Endothelial cell of umbilical vein (primary cell): ENCODE measurements around the gene CTNND2. TPM values are rescaled to one million over a fixed set of nuclear protein-coding genes. Genes with fewer than 3 reads are reported as not detected.

Experiments
- BruUV-seq: library from RNA; stranded (reverse); fragments of 400-500 nt; replicated peaks from 2 replicates; lab custom pipeline; 2021; lab: Mats Ljungman, UMichigan
- CTCF ChIA-PET: fragments of 300-600, 350-600 bp; sonication (Branson Sonifier 250); formaldehyde crosslinking; loops from one replicate; lab custom pipeline; 2021; ENCODE audit warnings: antibody characterized with exemption, inconsistent platforms; lab: Charles Lee
- POLR2A ChIA-PET: fragments of 300-600, 350-600 bp; sonication (Branson Sonifier 250); formaldehyde crosslinking; loops from one replicate; lab custom pipeline; 2021; ENCODE audit warnings: antibody characterized with exemption, inconsistent platforms; lab: Charles Lee
- DNase-seq: peaks from one replicate; pipeline ENCODE4 v3.0.0-alpha.2; 2011; ENCODE audit warnings: low read depth, low spot score
- FAIRE-seq: peaks from 2 replicates; lab custom pipeline; 2011; peaks lifted over from hg19 to GRCh38; lab: Jason Lieb, UNC
- H2AFZ ChIP-seq: 2 replicates; pipeline ENCODE4 v1.6.0; 2012; ENCODE audit warnings: low read depth, low read length, control low read depth, inconsistent platforms
- H3K27ac ChIP-seq: 2 replicates; pipeline ENCODE4 v1.5.1; 2011; ENCODE audit warnings: low read depth, mild to moderate bottlenecking, control low read depth, low read length, moderate library complexity; ENCODE audit not compliant: insufficient read depth
- H3K27me3 ChIP-seq, 2 experiments: 2 replicates each; pipeline versions ENCODE4 v1.6.0 to v1.6.1; 2011; ENCODE audit warnings: low read length in 2 of 2, mixed read lengths in 1 of 2; ENCODE audit not compliant: control insufficient read depth in 2 of 2, insufficient read depth in 2 of 2
- H3K36me3 ChIP-seq, 2 experiments: 2 replicates in 1 of 2; 3 replicates in 1 of 2; pipeline ENCODE4 v1.5.1; 2011; ENCODE audit warnings: low read length in 2 of 2, mild to moderate bottlenecking in 1 of 2, moderate library complexity in 1 of 2; ENCODE audit not compliant: control insufficient read depth in 2 of 2, insufficient read depth in 2 of 2; ENCODE audit errors: extremely low read depth in 1 of 2
- H3K4me1 ChIP-seq: 3 replicates; pipeline ENCODE4 v1.5.1; 2011; ENCODE audit warnings: mild to moderate bottlenecking, low read length; ENCODE audit not compliant: control insufficient read depth, insufficient read depth; ENCODE audit errors: extremely low read depth
- H3K4me2 ChIP-seq: 2 replicates; pipeline ENCODE4 v1.6.1; 2011; ENCODE audit warnings: low read length, control low read depth, mixed read lengths; ENCODE audit not compliant: insufficient read depth
- H3K4me3 ChIP-seq, 3 experiments: fragments of 200-600 bp in 1 of 3; sonication (generic), shearing (Covaris generic) in 1 of 3; replicated peaks in 1 of 3; 2 replicates each; pipeline ENCODE4 v1.5.1; 2011 to 2016; ENCODE audit warnings: control low read depth in 3 of 3, low read length in 3 of 3, mild to moderate bottlenecking in 2 of 3, inconsistent platforms in 1 of 3, low read depth in 1 of 3, moderate library complexity in 1 of 3; ENCODE audit not compliant: insufficient read depth in 1 of 3
- H3K79me2 ChIP-seq: 2 replicates; pipeline ENCODE4 v1.6.0; 2012; ENCODE audit warnings: low read length, inconsistent platforms; ENCODE audit not compliant: control insufficient read depth, insufficient read depth
- H3K9ac ChIP-seq: replicated peaks from 2 replicates; pipeline ENCODE3; 2011; ENCODE audit warnings: low read length, control low read depth; ENCODE audit not compliant: insufficient read depth; ENCODE audit errors: extremely low read depth
- H3K9me1 ChIP-seq: replicated peaks from 3 replicates; pipeline ENCODE4 v1.6.0; 2011; ENCODE audit warnings: mild to moderate bottlenecking, low read length; ENCODE audit not compliant: control insufficient read depth, insufficient read depth; ENCODE audit errors: extremely low read depth
- H3K9me3 ChIP-seq: replicated peaks from 2 replicates; pipeline ENCODE4 v1.5.1; 2012; ENCODE audit warnings: low read length, inconsistent platforms; ENCODE audit not compliant: control insufficient read depth, insufficient read depth
- H4K20me1 ChIP-seq: replicated peaks from 2 replicates; pipeline ENCODE3; 2011; ENCODE audit warnings: mild to moderate bottlenecking, low read length; ENCODE audit not compliant: control insufficient read depth, insufficient read depth; ENCODE audit errors: extremely low read depth
- EZH2 ChIP-seq: IDR thresholded peaks from 2 replicates; pipeline ENCODE4 v1.6.1; 2012; ENCODE audit warnings: borderline replicate concordance, low read depth, mild to moderate bottlenecking, moderate library complexity, low read length, inconsistent platforms; ENCODE audit not compliant: severe bottlenecking
- GATA2 ChIP-seq: IDR thresholded peaks from 2 replicates; pipeline ENCODE4 v1.7.0; 2011; ENCODE audit warnings: low read depth, mild to moderate bottlenecking, moderate library complexity, mixed read lengths, low read length; ENCODE audit not compliant: insufficient read length, insufficient read depth
- JUN ChIP-seq: IDR thresholded peaks from 2 replicates; pipeline ENCODE4 v1.6.1; 2011; ENCODE audit warnings: borderline replicate concordance, low read depth; ENCODE audit not compliant: insufficient read length, insufficient read depth
- MYC ChIP-seq: IDR thresholded peaks from one replicate; pipeline ENCODE4 v1.6.1; 2011; ENCODE audit warnings: mild to moderate bottlenecking, low read depth, low read length
- POLR2A ChIP-seq: IDR thresholded peaks from 2 replicates; pipeline ENCODE4 v1.6.1; 2012; ENCODE audit warnings: low read depth, mild to moderate bottlenecking, control low read depth, low read length
- POLR2AphosphoS5 ChIP-seq: IDR thresholded peaks from 2 replicates; pipeline ENCODE4 v1.6.1; 2012; ENCODE audit warnings: low read depth, mild to moderate bottlenecking, control low read depth, low read length, moderate library complexity; ENCODE audit not compliant: insufficient read depth
- dilution Hi-C: fragments of 300-500 bp; cut with MboI; formaldehyde crosslinking; loops from one replicate; pipeline ENCODE4 v1.15.0; 2019; ENCODE audit warnings: low sequenced_read_pairs; ENCODE audit not compliant: extremely low pct_ligation_motif_present
- intact Hi-C: fragments of 100-400 bp; cut with micrococcal nuclease; formaldehyde crosslinking; loops from one replicate; pipeline ENCODE4 v1.10.0; 2022
- polyA plus RNA-seq, 4 experiments: library from polyadenylated mRNA; depleted of rRNA in 3 of 4; stranded (reverse) in 3 of 4; unstranded in 1 of 4; fragments of >200 nt; gene quantifications; 2 replicates each; pipeline versions ENCODE4 v1.2.1 to v1.2.3, GENCODE V29; 2011 to 2012; ENCODE audit warnings: missing spikeins in 1 of 4
- total RNA-seq: library from RNA; stranded (reverse); gene quantifications from 2 replicates; pipeline ENCODE4 v1.2.3, GENCODE V29; 2021
- TF ChIP-seq, protein P1 (sequence below), 2 donors: IDR thresholded peaks; 1 replicate in 1 of 2; 2 replicates in 1 of 2; pipeline ENCODE4 v1.5.1; 2011; ENCODE audit warnings: low read length in 2 of 2, mild to moderate bottlenecking in 2 of 2, moderate library complexity in 2 of 2, control low read depth in 1 of 2, inconsistent platforms in 1 of 2, low read depth in 1 of 2; ENCODE audit not compliant: insufficient read depth in 1 of 2; ENCODE audit errors: extremely low read depth in 1 of 2
- TF ChIP-seq, protein P2 (sequence below): IDR thresholded peaks from 2 replicates; pipeline ENCODE4 v1.6.1; 2011; ENCODE audit not compliant: insufficient read depth, insufficient read length

Gene CTNND2
- total and polyA plus RNA-seq, 2 donors (not counting 3 experiments of a cell fraction or from before 2014, with no cell fraction given) = not detected

DNA sequence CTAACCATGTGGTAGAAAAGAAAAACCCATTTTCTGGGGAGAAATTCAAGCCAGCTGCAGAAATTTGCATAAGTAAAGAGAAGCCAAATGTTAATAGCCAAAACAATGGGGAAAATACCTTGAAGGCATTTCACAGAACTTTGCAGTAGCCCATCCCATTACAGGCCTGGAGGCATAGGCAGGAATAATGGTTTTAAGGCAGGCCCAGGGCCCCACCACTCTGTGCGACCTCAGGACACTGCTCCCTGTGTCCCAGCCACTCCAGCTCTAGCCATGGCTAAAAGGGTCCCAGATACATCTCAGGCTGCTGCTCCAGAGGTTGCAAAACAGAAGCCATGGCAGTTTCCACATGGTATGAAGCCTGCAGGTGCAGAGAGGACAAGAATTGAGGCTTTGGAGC, 253.3 kb downstream of the CTNND2 start:
- no peak overlapping the region for H3K27ac ChIP-seq
- DNase-seq (no peak), FAIRE-seq (no peak)
- H3K36me3 ChIP-seq = no peaks in the 10 kb centered on the region
- CTCF ChIA-PET = no interaction called here
- POLR2A ChIA-PET = no interaction called here
- no peaks in the 10 kb centered on the region for H3K9me1 ChIP-seq
- H3K4me1 ChIP-seq = no peaks in the 10 kb centered on the region
- intact Hi-C loops (no loop called here), dilution Hi-C loops (no loop called here)
- H3K9me3 ChIP-seq = no peaks in the 10 kb centered on the region
- H3K4me2 ChIP-seq = no peak overlapping the region
- no peaks in the 10 kb centered on the region for H4K20me1 ChIP-seq
- H3K9ac ChIP-seq = no peak overlapping the region
- no peak overlapping the region for H2AFZ ChIP-seq
- TF ChIP-seq, protein P1, sequence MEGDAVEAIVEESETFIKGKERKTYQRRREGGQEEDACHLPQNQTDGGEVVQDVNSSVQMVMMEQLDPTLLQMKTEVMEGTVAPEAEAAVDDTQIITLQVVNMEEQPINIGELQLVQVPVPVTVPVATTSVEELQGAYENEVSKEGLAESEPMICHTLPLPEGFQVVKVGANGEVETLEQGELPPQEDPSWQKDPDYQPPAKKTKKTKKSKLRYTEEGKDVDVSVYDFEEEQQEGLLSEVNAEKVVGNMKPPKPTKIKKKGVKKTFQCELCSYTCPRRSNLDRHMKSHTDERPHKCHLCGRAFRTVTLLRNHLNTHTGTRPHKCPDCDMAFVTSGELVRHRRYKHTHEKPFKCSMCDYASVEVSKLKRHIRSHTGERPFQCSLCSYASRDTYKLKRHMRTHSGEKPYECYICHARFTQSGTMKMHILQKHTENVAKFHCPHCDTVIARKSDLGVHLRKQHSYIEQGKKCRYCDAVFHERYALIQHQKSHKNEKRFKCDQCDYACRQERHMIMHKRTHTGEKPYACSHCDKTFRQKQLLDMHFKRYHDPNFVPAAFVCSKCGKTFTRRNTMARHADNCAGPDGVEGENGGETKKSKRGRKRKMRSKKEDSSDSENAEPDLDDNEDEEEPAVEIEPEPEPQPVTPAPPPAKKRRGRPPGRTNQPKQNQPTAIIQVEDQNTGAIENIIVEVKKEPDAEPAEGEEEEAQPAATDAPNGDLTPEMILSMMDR (IDR thresholded peaks at IDR 0.05; ENCODE audit: extremely low read depth in 1 of 2, insufficient read depth in 1 of 2, low read depth in 1 of 2, low read length in 2 of 2) = no peak
- BruUV-seq = no TSS peak
- no peaks in the 10 kb centered on the region for H3K79me2 ChIP-seq
- H3K27me3 ChIP-seq = no peaks in the 10 kb centered on the region
- no peak overlapping the region for H3K4me3 ChIP-seq

DNA sequence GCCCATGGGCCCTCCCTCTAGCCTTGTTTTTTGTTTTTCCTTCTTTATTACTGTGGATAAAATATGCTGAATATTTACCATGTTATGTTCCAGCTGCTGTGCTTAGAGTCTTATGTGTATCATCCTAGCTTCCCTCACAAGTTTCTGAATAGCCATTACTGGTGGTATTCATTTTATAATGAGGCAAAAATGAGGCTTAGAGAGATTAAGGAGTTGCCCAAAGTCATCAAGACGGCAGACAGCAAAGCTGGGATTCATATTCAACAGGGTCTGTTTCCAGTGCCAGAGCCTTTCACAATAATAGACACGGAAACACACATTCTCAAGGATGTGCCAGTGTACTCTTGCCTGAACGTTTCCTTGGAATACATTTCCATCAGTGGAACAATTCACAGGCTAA, 258.1 kb downstream of the CTNND2 start:
- Histone ChIP-seq H3K4me1 (no peaks in the 10 kb centered on the region), H3K27ac (no peak overlapping the region), H3K9me1 (no peaks in the 10 kb centered on the region), H3K36me3 (no peaks in the 10 kb centered on the region), H3K4me2 (no peak overlapping the region), H3K4me3 (no peak overlapping the region), H4K20me1 (no peaks in the 10 kb centered on the region), H2AFZ (no peak overlapping the region), H3K27me3 (no peaks in the 10 kb centered on the region), H3K9ac (no peak overlapping the region), H3K9me3 (no peaks in the 10 kb centered on the region), H3K79me2 (no peaks in the 10 kb centered on the region)
- intact Hi-C loops = no loop called here
- BruUV-seq = no TSS peak
- no peak for FAIRE-seq
- ChIA-PET POLR2A (no interaction called here), CTCF (interaction anchor here (0.6 kb wide), 1 partner anchor 15 kb away, joined by 3 read pairs; no protein-coding TSS in a partner anchor)
- DNase-seq = no peak
- TF ChIP-seq EZH2 (no peak), POLR2A (no peak), GATA2 (no peak), POLR2AphosphoS5 (no peak), JUN (no peak), MYC (no peak)
- TF ChIP-seq, protein P2, sequence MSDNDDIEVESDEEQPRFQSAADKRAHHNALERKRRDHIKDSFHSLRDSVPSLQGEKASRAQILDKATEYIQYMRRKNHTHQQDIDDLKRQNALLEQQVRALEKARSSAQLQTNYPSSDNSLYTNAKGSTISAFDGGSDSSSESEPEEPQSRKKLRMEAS = no peak
- TF ChIP-seq, protein P1 (IDR thresholded peaks at IDR 0.05; ENCODE audit: extremely low read depth in 1 of 2, insufficient read depth in 1 of 2, low read depth in 1 of 2, low read length in 2 of 2) = no peak
- dilution Hi-C loops = no loop called here
